ENCODE results near the gene FOXF1. TPM values are rescaled to one million over a fixed set of nuclear protein-coding genes. Genes with fewer than 3 reads are reported as not detected.
A peak's percentile ranks its signal among the peaks of the same experiment; 100 is the strongest.

The FOXF1 gene
- total and polyA plus RNA-seq, 2 of the 13 experiments (the other 11 are each of a cell fraction or from before 2014, with no cell fraction given) = not detected

- TF ChIP-seq GLMP (CRISPR knock-in tag; IDR thresholded peaks at IDR 0.05; ENCODE audit: borderline replicate concordance) (no peak), ZNF501 (CRISPR knock-in tag; IDR thresholded peaks at IDR 0.05) (peak; percentile 93), NONO (IDR thresholded peaks at IDR 0.05) (no peak), NONO (CRISPR knock-in tag; conservative IDR thresholded peaks at IDR 0.05) (peak; percentile 54; the same call in 1 of the 2 replicates), ZNF296 (CRISPR knock-in tag; conservative IDR thresholded peaks at IDR 0.05) (no peak), MLX (CRISPR knock-in tag; IDR thresholded peaks at IDR 0.05) (no peak), PATZ1 (CRISPR knock-in tag; IDR thresholded peaks at IDR 0.05) (peak; percentile 48), GTF2F1 (IDR thresholded peaks at IDR 0.05; ENCODE audit: low read length) (0 out of 2 replicates have a peak, but pooled peaks have one; percentile 41), PHF8 (CRISPR knock-in tag; IDR thresholded peaks at IDR 0.05) (peak; percentile 26; the same call in 1 of the 2 replicates), BCL3 (CRISPR knock-in tag; IDR thresholded peaks at IDR 0.05) (peak; percentile 70; the same call in 1 of the 2 replicates), ZBTB20 (CRISPR knock-in tag; IDR thresholded peaks at IDR 0.05; ENCODE audit: borderline replicate concordance, low read depth) (no peak), ZNF17 (CRISPR knock-in tag; IDR thresholded peaks at IDR 0.05) (no peak), CBX5 (CRISPR knock-in tag; IDR thresholded peaks at IDR 0.05; ENCODE audit: borderline replicate concordance) (peak; percentile 75), KDM3A (CRISPR knock-in tag; IDR thresholded peaks at IDR 0.05; ENCODE audit: low read depth) (peak; percentile 66; the same call in 1 of the 2 replicates), GPN1 (CRISPR knock-in tag; IDR thresholded peaks at IDR 0.05; ENCODE audit: borderline replicate concordance) (no peak), YEATS4 (CRISPR knock-in tag; IDR thresholded peaks at IDR 0.05; ENCODE audit: borderline replicate concordance) (no peak), KDM1A (CRISPR knock-in tag; IDR thresholded peaks at IDR 0.05) (no peak), CCDC6 (CRISPR knock-in tag; IDR thresholded peaks at IDR 0.05) (no peak), CHCHD3 (CRISPR knock-in tag; IDR thresholded peaks at IDR 0.05) (no peak), DR1 (CRISPR knock-in tag; IDR thresholded peaks at IDR 0.05) (no peak), ZFP91 (CRISPR knock-in tag; IDR thresholded peaks at IDR 0.05; ENCODE audit: borderline replicate concordance) (peak; percentile 24; the same call in 1 of the 2 replicates), ZBTB25 (CRISPR knock-in tag; IDR thresholded peaks at IDR 0.05) (peak; percentile 58; the same call in 1 of the 2 replicates)
Observed at GRCh38 chr16:86563469-86564345, 53.4 kb downstream of the FOXF1 start (continued).

Measured in HepG2 (cell line).